ENCODE results near the gene INAVA.
A peak's percentile ranks its signal among the peaks of the same experiment; 100 is the strongest.

INAVA gene

GRCh38 chr1:200875416-200875815 lies 19.3 kb upstream of the INAVA start:
- DNase-seq, result no peak

GRCh38 chr1:200877010-200877409 lies 17.7 kb upstream of the INAVA start:
- DNase-seq, result no peak

- DNase-seq, result no peak
Measured at GRCh38 chr1:200877839-200878551, 16.7 kb upstream of the INAVA start.

- no peak for DNase-seq
Measured at GRCh38 chr1:200880212-200880611, 14.5 kb upstream of the INAVA start.

GRCh38 chr1:200883118-200883517 lies 11.6 kb upstream of the INAVA start:
- no peak for DNase-seq

GRCh38 chr1:200885623-200886402 lies 8.9 kb upstream of the INAVA start:
- DNase-seq, result no peak

- DNase-seq, result no peak
Measured at GRCh38 chr1:200886594-200886993, 8.1 kb upstream of the INAVA start.

- no peak for DNase-seq
Measured at GRCh38 chr1:200887036-200887435, 7.7 kb upstream of the INAVA start.

GRCh38 chr1:200887772-200888348 lies 6.8 kb upstream of the INAVA start:
- no peak for DNase-seq

GRCh38 chr1:200888349-200888838 lies 6.3 kb upstream of the INAVA start:
- DNase-seq, result no peak

- DNase-seq, result no peak
Measured at GRCh38 chr1:200889571-200889970, 5.1 kb upstream of the INAVA start.

- no peak for DNase-seq
Measured at GRCh38 chr1:200890027-200890426, 4.7 kb upstream of the INAVA start.

GRCh38 chr1:200890818-200891773 lies 3.6 kb upstream of the INAVA start:
- peak; percentile 57 for DNase-seq

GRCh38 chr1:200891774-200892157 lies 2.9 kb upstream of the INAVA start:
- DNase-seq, result no peak

- no peak for DNase-seq
Measured at GRCh38 chr1:200892546-200892945, 2.2 kb upstream of the INAVA start.

- DNase-seq, result no peak
Measured at GRCh38 chr1:200892958-200893357, 1.7 kb upstream of the INAVA start.

- DNase-seq, result no peak
Measured at GRCh38 chr1:200893411-200893901, 1.2 kb upstream of the INAVA start.

GRCh38 chr1:200895443-200895789 lies 716 bp downstream of the INAVA start:
- DNase-seq, result no peak

GRCh38 chr1:200895801-200896530 lies 1.3 kb downstream of the INAVA start:
- no peak for DNase-seq

GRCh38 chr1:200896531-200897196 lies 2.0 kb downstream of the INAVA start:
- peak; percentile 14 for DNase-seq

- no peak for DNase-seq
Measured at GRCh38 chr1:200897259-200897658, 2.6 kb downstream of the INAVA start.
